Measurements from ENCODE around the gene CCL23.

GRCh38 chr17:36057911-36058310, 40.1 kb upstream of the CCL23 start:
- TF ChIP-seq POLR2AphosphoS5 (IDR thresholded peaks at IDR 0.05) (no peak), CTCF (IDR thresholded peaks at IDR 0.05; ENCODE audit: poor library complexity, severe bottlenecking) (no peak), REST (IDR thresholded peaks at IDR 0.05; ENCODE audit: borderline replicate concordance) (no peak), EZH2 (IDR thresholded peaks at IDR 0.05; ENCODE audit: borderline replicate concordance, insufficient read depth, low read length, poor library complexity, severe bottlenecking) (no peak), RAD21 (conservative IDR thresholded peaks at IDR 0.05) (no peak), TAF1 (IDR thresholded peaks at IDR 0.05; ENCODE audit: low read depth) (no peak), EP300 (conservative IDR thresholded peaks at IDR 0.05; ENCODE audit: poor library complexity, severe bottlenecking) (no peak), SMC3 (conservative IDR thresholded peaks at IDR 0.05; ENCODE audit: poor library complexity) (no peak), MXI1 (conservative IDR thresholded peaks at IDR 0.05; ENCODE audit: poor library complexity, severe bottlenecking) (no peak)

Data from neural cell (in vitro differentiated cells).